WTC11 (cell line): ENCODE results near the gene NACC2.

Experiments used
- NFYB ChIP-seq: sonication (generic); formaldehyde crosslinking; conservative IDR thresholded peaks from 2 replicates; pipeline ENCODE4 v1.8.0; 2022; ENCODE audit warnings: low read depth, missing genetic modification reagents
- NR3C1 ChIP-seq: sonication (generic); formaldehyde crosslinking; conservative IDR thresholded peaks from 2 replicates; pipeline ENCODE4 v1.8.1; 2023; ENCODE audit warnings: low read depth, mild to moderate bottlenecking, missing genetic modification reagents
- TF ChIP-seq, protein P1 (sequence below): fragments of 200-600 bp; IDR thresholded peaks from 2 replicates; pipeline ENCODE4 v1.8.0; 2022; ENCODE audit warnings: antibody characterized with exemption

DNA sequence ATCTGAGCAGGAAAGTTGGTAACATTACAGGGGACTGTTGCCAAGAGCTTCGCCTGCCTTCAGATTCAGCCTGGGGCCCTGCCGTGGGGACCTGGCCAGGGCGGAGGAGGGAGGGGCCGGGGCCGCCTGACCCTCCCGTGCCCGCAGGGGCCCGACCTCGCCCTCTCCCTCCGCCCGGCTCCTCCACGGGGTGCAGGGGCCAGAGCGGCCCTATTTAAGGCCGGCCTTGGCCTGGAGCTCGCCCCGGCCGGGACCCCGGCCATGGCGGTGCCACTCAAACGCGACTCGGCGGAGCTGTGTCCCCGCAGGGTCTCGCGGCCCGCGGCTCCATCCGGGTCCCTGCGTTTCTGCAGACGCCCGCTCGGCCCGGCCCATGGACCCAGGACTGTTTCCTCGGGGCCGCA, 22.8 kb upstream of the NACC2 start:
- TF ChIP-seq, protein P1, sequence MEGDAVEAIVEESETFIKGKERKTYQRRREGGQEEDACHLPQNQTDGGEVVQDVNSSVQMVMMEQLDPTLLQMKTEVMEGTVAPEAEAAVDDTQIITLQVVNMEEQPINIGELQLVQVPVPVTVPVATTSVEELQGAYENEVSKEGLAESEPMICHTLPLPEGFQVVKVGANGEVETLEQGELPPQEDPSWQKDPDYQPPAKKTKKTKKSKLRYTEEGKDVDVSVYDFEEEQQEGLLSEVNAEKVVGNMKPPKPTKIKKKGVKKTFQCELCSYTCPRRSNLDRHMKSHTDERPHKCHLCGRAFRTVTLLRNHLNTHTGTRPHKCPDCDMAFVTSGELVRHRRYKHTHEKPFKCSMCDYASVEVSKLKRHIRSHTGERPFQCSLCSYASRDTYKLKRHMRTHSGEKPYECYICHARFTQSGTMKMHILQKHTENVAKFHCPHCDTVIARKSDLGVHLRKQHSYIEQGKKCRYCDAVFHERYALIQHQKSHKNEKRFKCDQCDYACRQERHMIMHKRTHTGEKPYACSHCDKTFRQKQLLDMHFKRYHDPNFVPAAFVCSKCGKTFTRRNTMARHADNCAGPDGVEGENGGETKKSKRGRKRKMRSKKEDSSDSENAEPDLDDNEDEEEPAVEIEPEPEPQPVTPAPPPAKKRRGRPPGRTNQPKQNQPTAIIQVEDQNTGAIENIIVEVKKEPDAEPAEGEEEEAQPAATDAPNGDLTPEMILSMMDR, result no peak
- TF ChIP-seq NR3C1, result no peak
- TF ChIP-seq NFYB (CRISPR knock-in tag), result no peak
